Stimulated activated CD8-positive, alpha-beta memory T cell treated with anti-CD3 and anti-CD28 coated beads, Interleukin-15, amount 100 ng/mL, for 48 hours (primary cell): Measurements from ENCODE around the gene COX17.

Source experiments
- DNase-seq, 2 donors: peaks; one replicate each; pipeline ENCODE4 v3.0.0-alpha.2; 2020; ENCODE audit warnings: low read depth in 2 of 2

Gene COX17

DNA sequence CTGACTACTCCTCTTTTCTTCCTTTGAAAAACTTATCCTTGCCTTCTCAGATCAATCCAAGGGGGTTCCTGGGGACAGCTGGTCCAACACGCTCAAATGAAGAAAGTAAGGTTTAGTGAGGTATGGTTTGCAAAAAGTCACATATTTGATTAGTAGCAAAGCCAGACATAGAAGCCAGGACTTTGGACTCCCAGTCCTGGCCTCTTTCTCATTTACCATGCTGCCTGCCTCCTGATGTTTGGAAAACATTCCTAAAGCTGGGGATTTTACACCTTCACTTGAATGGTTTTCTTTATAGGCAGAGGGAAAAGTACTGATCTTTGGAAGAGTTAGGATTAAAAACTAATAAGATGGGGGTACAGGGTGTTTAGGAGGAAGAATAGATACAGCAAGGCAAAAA is 31.4 kb downstream of the COX17 start:
- DNase-seq, result no peak

- no peak for DNase-seq
Measured at GRCh38 chr3:119644481-119644880, 32.7 kb downstream of the COX17 start.

DNA sequence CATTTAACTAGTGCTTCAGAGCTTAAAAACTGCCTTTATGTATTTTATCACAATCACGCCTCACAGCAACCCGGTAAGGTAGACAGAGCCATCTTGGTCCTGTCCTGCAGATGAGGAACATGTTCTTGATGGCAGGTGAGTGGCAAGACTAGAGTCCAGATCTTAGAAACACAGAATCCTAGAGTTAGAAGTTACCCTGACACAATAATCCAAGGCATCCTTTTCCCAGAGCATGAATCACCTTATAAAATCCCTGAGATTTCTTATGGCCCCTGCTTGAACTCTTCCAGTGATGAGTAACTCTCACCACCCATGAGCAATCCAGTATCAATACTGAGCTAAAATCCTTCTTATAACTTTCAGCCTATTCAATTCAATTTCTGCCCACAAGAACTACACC is 33.7 kb downstream of the COX17 start:
- DNase-seq, result no peak

GRCh38 chr3:119642746-119643473 is 34.3 kb downstream of the COX17 start:
- no peak for DNase-seq

DNA sequence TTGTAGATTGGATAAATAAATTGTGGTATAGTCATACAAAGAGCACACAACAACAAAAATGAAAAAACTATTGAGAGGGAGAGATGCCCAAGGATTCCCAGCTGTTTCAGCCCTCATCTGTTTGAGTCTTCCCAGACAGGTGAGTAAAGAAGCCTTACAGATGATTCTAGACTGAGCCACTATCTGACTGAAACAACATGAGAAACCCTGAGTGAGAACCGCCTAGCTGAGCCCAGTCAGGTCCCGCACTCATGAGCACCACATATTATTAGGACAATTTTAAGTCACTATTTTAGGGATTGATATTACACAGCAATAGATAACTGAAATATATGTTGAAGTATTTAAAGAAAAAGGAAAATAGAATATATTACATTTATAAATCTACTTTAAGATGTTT is 35.8 kb downstream of the COX17 start:
- DNase-seq, result no peak

- DNase-seq, result no peak
Measured at GRCh38 chr3:119639494-119640350, 37.5 kb downstream of the COX17 start.

DNA sequence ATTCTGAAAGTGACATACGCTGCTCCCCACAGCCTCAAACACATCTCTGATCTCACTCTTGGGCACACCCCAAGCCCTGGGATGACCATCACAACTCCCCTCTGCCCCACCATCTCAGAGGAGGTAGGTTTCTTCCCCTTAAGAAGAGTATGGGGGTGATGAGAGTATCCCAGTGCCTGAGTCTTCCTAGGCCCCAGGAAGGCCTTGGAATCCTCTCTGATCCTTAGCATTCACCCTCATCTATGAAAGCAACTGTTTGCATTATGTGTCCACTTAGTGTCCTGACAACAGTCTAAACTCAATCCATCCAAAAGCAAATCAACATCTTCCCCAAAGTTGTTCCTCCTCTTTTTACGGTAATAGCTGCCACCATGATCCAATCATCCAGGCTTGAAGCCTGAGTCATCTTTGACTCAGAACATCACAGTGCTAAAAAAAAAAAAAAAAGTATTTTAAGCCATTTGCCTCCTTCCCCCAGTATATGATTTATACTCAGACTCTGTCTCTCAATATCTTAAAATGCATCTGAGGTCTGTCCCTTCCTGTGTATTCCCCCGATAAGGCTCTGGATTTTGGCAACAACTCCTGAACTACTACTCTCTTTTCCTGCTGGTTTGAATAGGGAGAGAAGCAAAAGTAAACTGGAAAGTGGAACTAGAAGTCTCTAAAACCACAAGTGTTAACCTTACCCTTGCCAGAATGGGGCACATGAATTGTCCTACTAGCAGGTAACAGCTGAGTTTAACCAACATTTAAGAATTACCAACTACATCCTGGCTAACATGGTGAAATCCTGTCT is 39.3 kb downstream of the COX17 start:
- DNase-seq, result no peak

DNA sequence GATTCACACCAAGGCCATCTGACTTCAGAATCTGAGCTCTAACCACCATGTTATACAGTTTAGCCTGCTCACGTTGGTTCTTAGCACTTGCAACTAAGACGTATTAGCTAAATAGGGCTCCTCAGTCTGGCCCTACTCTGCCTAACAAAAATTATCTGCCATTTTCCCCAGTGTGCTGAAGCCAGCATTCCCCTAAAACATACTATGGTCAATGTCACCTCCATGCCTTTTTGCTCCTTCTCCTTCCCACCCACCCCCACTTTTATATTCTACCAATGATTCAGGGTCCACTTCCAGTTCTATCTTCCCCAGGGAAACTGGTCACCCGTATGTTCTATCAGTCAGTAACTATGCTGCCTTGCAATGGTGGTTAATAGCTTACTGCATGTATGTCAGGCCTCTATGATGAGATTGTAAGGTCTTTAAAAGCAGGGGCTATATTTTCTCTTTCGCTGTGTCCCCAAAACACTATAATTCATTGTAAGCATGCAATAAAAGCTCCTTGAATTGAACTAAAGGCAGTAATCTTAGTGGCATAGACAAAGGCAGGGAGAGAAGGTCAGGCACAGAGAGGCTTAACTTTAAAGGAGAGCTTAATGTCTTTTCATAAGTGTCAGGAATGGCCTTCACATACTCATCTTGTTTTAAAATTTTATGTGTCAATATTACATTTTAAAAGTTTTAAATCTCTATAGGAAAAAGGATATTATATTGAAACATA is 40.2 kb downstream of the COX17 start:
- no peak for DNase-seq

GRCh38 chr3:119636249-119636648 is 41.0 kb downstream of the COX17 start:
- DNase-seq, result no peak

- DNase-seq, result no peak
Measured at GRCh38 chr3:119635719-119636118, 41.5 kb downstream of the COX17 start.

DNA sequence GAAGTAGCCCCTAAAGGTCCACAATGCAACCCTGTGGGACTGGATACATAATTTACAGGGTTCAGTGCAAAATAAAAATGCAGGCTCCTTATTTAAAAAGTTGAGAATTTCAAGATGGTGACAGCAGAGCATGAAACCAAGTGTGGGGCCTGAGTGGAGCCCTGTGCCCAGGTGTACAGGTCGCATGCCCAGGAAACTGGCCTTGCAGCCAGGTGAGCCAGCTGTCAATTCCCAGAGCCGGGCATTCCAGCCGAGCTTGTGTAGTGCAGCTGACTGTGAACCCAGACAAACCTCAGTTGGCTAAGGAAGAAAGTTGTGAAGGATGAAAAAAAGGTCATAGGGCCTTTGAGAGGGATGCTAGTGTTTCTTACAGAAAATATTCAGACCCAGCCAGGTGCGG is 44.4 kb downstream of the COX17 start:
- DNase-seq, result no peak

GRCh38 chr3:119632216-119632615 is 45.0 kb downstream of the COX17 start:
- DNase-seq, result no peak

DNA sequence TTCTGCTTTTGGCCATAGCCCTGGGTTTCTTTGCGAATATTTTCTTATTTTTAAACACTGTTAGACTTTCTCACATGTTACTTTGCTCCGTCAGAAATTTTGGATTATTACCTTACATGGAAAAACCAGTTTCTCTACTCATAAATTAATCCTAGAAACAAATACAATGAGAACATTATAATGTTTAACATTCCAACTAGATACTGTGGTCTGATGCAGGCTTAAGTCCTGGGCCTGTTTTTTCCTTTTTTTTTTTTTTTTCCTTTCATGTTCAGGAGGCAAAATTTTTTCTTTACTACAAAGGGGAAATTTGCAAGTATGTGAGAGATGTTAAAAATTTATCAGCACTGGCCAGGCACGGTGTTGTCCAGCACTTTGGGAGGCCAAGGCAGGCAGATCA is 45.7 kb downstream of the COX17 start:
- no peak for DNase-seq

DNA sequence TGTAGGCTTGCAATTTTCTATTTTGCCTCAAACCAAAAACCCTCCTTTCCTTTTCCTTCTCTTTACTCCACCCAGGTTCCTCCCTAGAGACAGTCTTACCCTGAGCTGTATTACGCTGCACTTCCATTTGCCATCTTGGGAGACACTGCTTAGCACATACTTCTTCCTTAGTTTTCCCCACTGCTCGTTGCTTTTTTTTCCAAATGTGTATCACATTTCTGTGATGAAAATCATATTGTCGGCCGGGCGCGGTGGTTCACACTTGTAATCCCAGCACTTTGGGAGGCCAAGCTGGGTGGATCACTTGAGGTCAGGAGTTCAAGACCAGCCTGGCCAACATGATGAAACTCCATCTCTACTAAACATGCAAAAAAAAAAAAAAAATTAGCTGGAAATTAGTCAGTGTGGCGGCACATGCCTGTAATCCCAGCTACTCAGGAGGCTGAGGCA is 46.3 kb downstream of the COX17 start:
- no peak for DNase-seq

DNA sequence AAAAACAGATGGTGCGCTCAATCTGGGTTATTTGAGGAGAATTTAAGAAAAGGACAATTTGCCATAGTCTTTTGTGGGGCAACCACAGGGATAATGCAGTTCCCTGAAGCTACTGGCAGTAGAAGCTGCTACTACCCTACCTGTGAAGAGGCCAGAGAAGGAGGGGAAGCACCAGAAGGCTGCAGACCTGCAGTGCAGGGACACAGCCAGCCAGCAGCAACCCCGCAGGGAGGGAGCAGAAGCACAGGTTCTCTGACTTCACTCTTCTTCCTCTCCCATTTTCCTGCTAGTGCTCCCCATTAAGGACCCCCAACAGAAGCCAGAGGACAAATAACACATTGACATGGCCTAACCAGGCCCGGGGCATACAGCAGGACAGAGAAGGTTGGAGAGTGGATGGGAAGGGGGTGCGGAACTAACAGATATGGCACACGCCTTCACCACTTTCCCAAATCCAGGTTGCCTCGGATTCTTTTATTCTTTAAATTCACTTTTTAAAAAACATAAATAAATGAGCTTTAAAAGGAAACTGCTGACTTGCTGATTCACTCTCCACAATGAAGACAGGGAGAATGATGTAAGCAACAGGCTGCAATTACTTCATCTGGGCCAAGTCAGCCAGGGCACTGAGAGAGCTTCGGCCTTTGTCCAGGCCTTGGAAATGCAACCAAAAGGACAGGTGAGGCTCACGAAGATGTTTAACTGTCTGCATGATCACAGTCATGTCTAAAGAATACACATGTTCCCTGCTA is 46.9 kb downstream of the COX17 start:
- no peak for DNase-seq

DNA sequence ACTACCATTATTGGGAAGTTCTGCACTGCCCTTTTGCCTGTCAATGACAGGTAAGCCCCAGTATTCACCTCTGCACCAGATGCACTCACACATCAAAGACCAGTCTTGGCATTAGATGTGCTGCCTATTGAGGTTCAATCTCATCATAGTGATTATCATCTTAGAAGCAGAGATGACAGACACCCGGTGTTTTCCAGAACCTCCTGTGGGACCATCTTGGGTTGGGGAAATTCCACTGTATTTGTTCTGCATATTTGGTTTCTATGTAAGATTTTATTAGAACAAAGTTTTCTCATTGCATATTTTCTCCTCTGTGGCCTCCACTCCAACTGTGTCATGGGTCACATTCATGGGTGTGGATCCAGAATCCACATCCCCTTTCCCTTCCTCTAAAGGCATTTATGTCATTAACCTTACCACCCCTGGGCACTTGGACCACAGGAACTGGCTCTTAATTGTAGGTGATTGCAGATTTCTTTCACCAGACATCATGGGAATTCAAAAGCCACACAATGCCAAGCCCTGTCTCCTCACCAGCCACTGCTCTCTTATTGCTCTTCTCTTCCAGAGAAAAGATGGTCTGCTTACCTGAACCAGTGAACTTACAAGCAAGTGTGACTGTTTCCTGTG is 48.3 kb downstream of the COX17 start:
- no peak for DNase-seq

GRCh38 chr3:119628390-119628789 is 48.8 kb downstream of the COX17 start:
- peak; percentile 22 to 32 for DNase-seq

- no peak for DNase-seq
Measured at GRCh38 chr3:119627461-119627860, 49.7 kb downstream of the COX17 start.

DNA sequence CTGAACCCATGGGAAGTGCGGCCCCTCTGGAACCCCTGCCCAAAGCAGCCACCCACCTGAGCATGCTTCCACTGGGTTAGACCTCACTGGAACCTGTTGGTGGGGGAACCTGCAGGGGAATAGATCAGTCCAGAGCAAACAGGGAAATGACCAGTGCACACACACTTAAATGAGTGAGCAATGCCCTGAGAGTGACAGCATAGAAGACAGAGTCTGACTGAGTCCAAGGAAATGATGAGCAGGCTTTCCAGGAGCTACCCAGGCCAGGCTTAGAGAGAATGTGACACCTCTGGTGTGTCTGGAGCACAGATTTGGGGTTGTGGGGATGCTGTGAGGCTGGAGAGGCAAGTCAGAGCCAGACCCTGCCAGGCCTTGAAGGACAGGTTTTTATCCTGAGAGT is 51.0 kb downstream of the COX17 start:
- DNase-seq, result no peak

GRCh38 chr3:119625451-119626153 is 51.6 kb downstream of the COX17 start:
- no peak for DNase-seq
